Measurements from ENCODE around the gene CTNNBL1.

DNA sequence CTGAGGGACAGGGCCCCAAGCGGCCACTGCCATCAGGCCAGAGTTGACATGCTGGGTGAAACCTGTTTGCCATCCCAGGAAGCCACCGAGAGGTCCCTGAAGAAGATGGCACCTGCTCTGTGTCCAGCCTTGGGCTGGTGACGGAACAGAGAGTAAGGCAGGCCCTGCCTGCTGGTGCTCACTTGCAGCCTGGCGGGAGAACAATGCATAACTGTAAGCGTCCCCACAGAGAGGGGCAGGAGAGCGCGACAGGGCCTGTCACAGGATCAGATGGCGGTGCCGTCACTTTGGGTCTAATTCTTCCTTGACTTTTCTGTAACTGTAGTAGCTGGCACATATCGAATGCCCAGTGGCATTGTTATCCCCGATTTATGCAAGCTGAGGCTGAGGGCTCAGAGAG, 180.1 kb downstream of the CTNNBL1 start:
- TF ChIP-seq CTCF (IDR thresholded peaks at IDR 0.05), result no peak
- TF ChIP-seq REST (IDR thresholded peaks at IDR 0.05; ENCODE audit: low read depth, low read length), result no peak
- TF ChIP-seq, protein P1, sequence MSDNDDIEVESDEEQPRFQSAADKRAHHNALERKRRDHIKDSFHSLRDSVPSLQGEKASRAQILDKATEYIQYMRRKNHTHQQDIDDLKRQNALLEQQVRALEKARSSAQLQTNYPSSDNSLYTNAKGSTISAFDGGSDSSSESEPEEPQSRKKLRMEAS (IDR thresholded peaks at IDR 0.05; ENCODE audit: low read depth), result no peak
- no peak for TF ChIP-seq SIN3A (IDR thresholded peaks at IDR 0.05; ENCODE audit: borderline replicate concordance, low read depth, low read length)

Measured in SK-N-SH (cell line).